B cell (primary cell): Measurements from ENCODE around the gene ASH1L.
"Not testable (repeated sequence)": the region's sequence is repeated elsewhere in the genome, so short reads cannot be mapped to it uniquely, and the experiment has no call there.

Source experiments
- CTCF ChIP-seq: fragments of 200-600 bp; IDR thresholded peaks from one replicate; pipeline ENCODE4 v1.8.0; 2022; ENCODE audit warnings: antibody characterized with exemption, mild to moderate bottlenecking
- EZH2 ChIP-seq: IDR thresholded peaks from 2 replicates; pipeline ENCODE4 v1.6.1; 2012; ENCODE audit warnings: borderline replicate concordance, low read depth, mild to moderate bottlenecking, moderate library complexity, low read length; ENCODE audit not compliant: insufficient read depth, poor library complexity, severe bottlenecking

GRCh38 chr1:155610257-155610647 is 47.6 kb upstream of the ASH1L start:
- not testable (repeated sequence) for TF ChIP-seq CTCF, EZH2
